ENCODE results near the gene DHRS1.

The DHRS1 gene

DNA sequence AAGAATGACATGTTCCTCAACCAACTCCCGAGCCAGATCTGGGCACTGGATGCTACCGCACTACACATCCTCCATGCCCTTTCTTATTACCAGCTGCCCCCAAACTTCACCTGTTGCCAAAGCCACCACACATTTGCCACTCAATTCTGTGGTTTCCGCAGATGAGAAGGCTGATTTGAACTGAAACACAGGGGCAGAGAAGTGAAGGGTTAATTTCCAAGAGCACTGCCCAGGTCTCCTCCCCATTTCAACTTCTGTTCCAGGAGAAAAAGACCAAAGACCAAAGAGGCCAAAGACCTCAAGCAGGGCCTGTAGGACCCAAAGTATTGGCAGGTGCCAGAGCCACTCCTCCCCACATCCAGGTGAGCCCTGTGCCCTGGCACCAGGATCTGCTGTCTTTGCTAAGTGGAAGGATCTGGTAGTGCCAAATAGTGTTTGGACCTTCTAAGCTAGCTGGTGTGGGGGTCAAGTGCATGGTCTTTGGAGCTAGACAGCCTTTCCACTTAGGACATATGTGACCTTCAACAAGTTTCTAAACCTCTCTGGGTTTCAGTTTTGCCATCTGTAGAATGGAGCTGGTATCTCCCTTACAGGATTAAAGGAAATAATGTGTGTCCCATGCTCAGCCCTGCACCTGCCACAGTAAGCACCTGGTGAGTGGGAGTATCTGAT, 8.0 kb downstream of the DHRS1 start:
- TF ChIP-seq, protein P1, sequence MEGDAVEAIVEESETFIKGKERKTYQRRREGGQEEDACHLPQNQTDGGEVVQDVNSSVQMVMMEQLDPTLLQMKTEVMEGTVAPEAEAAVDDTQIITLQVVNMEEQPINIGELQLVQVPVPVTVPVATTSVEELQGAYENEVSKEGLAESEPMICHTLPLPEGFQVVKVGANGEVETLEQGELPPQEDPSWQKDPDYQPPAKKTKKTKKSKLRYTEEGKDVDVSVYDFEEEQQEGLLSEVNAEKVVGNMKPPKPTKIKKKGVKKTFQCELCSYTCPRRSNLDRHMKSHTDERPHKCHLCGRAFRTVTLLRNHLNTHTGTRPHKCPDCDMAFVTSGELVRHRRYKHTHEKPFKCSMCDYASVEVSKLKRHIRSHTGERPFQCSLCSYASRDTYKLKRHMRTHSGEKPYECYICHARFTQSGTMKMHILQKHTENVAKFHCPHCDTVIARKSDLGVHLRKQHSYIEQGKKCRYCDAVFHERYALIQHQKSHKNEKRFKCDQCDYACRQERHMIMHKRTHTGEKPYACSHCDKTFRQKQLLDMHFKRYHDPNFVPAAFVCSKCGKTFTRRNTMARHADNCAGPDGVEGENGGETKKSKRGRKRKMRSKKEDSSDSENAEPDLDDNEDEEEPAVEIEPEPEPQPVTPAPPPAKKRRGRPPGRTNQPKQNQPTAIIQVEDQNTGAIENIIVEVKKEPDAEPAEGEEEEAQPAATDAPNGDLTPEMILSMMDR (IDR thresholded peaks at IDR 0.05; ENCODE audit: control insufficient read depth, insufficient read depth, low read depth, low read length, missing control alignments) = no peak
- DNase-seq (ENCODE audit: low read depth) = no peak
- H3K4me3 ChIP-seq (ENCODE audit: control insufficient read depth, low read depth, low read length) = no peak overlapping the region

- DNase-seq (ENCODE audit: low read depth) = no peak
- H3K4me3 ChIP-seq (ENCODE audit: control insufficient read depth, low read depth, low read length) = no peak overlapping the region
- TF ChIP-seq, protein P1 (IDR thresholded peaks at IDR 0.05; ENCODE audit: control insufficient read depth, insufficient read depth, low read depth, low read length, missing control alignments) = no peak
Observed at GRCh38 chr14:24290746-24291145, 8.8 kb downstream of the DHRS1 start.

GRCh38 chr14:24289649-24290280, 9.8 kb downstream of the DHRS1 start:
- no peak overlapping the region for H3K4me3 ChIP-seq (ENCODE audit: control insufficient read depth, low read depth, low read length)
- no peak for DNase-seq (ENCODE audit: low read depth)
- TF ChIP-seq, protein P1 (IDR thresholded peaks at IDR 0.05; ENCODE audit: control insufficient read depth, insufficient read depth, low read depth, low read length, missing control alignments) = no peak

GRCh38 chr14:24286996-24287395, 12.6 kb downstream of the DHRS1 start:
- TF ChIP-seq, protein P1 (IDR thresholded peaks at IDR 0.05; ENCODE audit: control insufficient read depth, insufficient read depth, low read depth, low read length, missing control alignments) = no peak
- no peak for DNase-seq (ENCODE audit: low read depth)
- H3K4me3 ChIP-seq (ENCODE audit: control insufficient read depth, low read depth, low read length) = no peak overlapping the region

DNA sequence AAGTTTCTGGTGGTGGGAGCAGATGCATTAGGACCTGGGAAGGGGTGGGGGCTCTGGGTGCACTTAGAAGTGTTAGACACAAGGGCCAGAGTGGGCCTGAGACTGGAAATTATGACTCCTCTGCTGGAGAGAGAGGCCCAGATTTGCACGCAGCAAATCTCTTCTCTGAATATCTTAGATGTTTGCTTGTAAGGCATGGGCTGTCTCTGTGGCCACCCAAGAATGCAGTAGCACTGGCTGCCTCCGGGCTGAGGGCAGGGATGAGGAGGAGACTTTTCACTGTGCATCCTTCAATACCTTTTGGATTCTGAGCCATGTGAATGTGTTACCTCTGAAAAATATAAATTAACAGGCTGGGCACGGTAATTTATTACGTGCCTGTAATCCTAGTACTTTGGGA, 14.2 kb downstream of the DHRS1 start:
- no peak for DNase-seq (ENCODE audit: low read depth)
- TF ChIP-seq, protein P1 (IDR thresholded peaks at IDR 0.05; ENCODE audit: control insufficient read depth, insufficient read depth, low read depth, low read length, missing control alignments) = no peak
- no peak overlapping the region for H3K4me3 ChIP-seq (ENCODE audit: control insufficient read depth, low read depth, low read length)

- DNase-seq (ENCODE audit: low read depth) = no peak
- TF ChIP-seq, protein P1 (IDR thresholded peaks at IDR 0.05; ENCODE audit: control insufficient read depth, insufficient read depth, low read depth, low read length, missing control alignments) = no peak
- no peak overlapping the region for H3K4me3 ChIP-seq (ENCODE audit: control insufficient read depth, low read depth, low read length)
Observed at GRCh38 chr14:24284501-24285035, 15.0 kb downstream of the DHRS1 start.
